Activated CD8-positive, alpha-beta memory T cell treated with anti-CD3 and anti-CD28 coated beads, Interleukin-2, amount 10 ng/mL, durations not matched to agents 7 days and 5 days (primary cell): ENCODE data around the gene ETV6. TPM values are rescaled to one million over a fixed set of nuclear protein-coding genes. Genes with fewer than 3 reads are reported as not detected.

Source experiments
- ATAC-seq: fragments of 150-1000 bp; cut with Tn5 transposase; one replicate; pipeline ENCODE4 v1.10.0; 2021; ENCODE audit warnings: moderate library complexity
- CTCF ChIA-PET: fragments of 350-600 bp; sonication (Branson Sonifier 250); formaldehyde crosslinking; loops from one replicate; lab custom pipeline; 2021; ENCODE audit warnings: antibody characterized with exemption; lab: Charles Lee
- DNase-seq: peaks from one replicate; pipeline ENCODE4 v3.0.0-alpha.2; 2020
- H3K27ac Mint-ChIP-seq: one replicate; pipeline ENCODE4 v1.8.0; 2021; ENCODE audit warnings: mild to moderate bottlenecking, mixed read lengths
- H3K27me3 Mint-ChIP-seq: one replicate; pipeline ENCODE4 v1.8.0; 2021; ENCODE audit warnings: mixed read lengths
- H3K36me3 Mint-ChIP-seq: one replicate; pipeline ENCODE4 v1.8.0; 2021; ENCODE audit warnings: mild to moderate bottlenecking, mixed read lengths
- H3K4me1 Mint-ChIP-seq: one replicate; pipeline ENCODE4 v1.8.0; 2021; ENCODE audit warnings: mixed read lengths
- H3K4me3 Mint-ChIP-seq: one replicate; pipeline ENCODE4 v1.8.0; 2021; ENCODE audit warnings: mild to moderate bottlenecking, moderate library complexity, mixed read lengths
- H3K9me3 Mint-ChIP-seq: one replicate; pipeline ENCODE4 v1.8.0; 2022; ENCODE audit warnings: low read depth, mixed read lengths
- total RNA-seq, 2 experiments: library from RNA; stranded (reverse); gene quantifications; one replicate each; pipeline ENCODE4 v1.2.3, GENCODE V29; 2021

Gene ETV6
- total RNA-seq, 2 experiments from 2014 or later: 29.4 to 32.6 TPM

DNA sequence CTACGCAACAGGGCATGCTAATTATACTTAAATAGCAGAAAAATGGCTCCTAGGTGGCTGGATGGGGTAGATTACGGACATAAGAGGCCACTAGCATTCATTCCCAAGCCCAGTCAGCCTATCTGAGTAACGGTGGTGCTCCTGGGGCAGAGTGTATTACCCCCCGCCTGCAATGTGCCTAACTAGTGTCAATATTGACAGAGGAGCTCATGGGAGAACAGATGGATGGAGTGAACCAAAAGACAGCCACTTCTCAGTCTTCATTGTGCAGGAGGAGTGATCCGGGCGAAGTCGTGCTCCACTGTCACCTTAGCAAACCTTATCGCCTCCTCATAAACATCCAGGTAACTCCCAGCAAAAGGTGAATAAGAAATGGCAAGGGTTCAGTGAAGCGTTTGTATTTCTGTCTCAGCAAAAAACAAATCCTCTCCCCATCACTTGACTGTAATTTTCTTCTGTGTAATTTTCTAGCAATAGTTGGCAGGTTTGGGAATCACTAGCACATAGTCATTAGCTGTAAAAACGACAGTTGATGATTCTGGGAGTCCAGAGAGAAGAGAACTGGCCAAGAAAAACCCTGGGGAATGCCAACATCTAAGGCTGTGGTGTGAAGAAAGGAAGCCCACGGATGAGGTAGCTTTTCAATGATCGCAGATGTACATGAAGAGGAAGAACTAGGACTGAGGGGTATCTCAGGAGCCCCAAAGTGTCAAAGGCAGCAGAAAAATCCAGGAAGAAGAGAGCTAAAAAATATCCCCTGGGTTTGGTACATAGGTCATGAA lies 294.6 kb downstream of the ETV6 start:
- Mint-ChIP-seq H3K4me3 (no peak overlapping the region), H3K27me3 (peaks cover 7% of the 10 kb centered on the region), H3K27ac (no peak overlapping the region), H3K36me3 (no peaks in the 10 kb centered on the region), H3K4me1 (peaks cover 6% of the 10 kb centered on the region), H3K9me3 (no peaks in the 10 kb centered on the region)
- CTCF ChIA-PET: interaction anchor here (1.2 to 1.5 kb wide), 2 partner anchors 9 to 11 kb away, joined by 3 to 4 read pairs; no protein-coding TSS in a partner anchor
- ATAC-seq (no peak), DNase-seq (no peak)
